PC-9 (cell line): ENCODE measurements around the gene NUDT13.

ENCODE experiments used
- EZH2 ChIP-seq: fragments of 200-600 bp; sonication (generic); IDR thresholded peaks from 2 replicates; pipeline ENCODE4 v1.8.0; 2017; ENCODE audit warnings: antibody characterized with exemption, low read depth
- TF ChIP-seq, protein P1 (sequence below): fragments of 200-600 bp; sonication (generic); conservative IDR thresholded peaks from 2 replicates; pipeline ENCODE4 v1.6.1; 2017; ENCODE audit warnings: mixed run types, antibody characterized with exemption, mild to moderate bottlenecking, moderate library complexity

DNA sequence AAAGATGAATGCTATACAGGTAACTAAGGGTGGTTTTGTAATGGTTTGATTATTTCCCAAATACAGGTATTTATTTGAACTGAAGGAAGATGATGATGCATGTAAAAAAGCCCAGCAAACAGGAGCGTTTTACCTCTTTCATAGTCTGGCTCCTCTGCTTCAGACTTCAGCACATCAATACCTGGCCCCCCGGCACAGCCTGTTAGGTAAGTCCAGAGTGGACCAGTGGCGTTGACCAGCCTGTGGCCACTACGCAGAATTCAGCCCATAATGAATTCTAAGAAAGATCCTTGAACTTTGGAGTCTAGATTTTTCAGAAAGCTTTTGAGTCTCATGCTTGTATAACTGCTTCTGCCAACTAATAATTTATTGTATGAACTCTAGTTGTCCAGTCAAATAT lies 9.7 kb downstream of the NUDT13 start:
- TF ChIP-seq, protein P1, sequence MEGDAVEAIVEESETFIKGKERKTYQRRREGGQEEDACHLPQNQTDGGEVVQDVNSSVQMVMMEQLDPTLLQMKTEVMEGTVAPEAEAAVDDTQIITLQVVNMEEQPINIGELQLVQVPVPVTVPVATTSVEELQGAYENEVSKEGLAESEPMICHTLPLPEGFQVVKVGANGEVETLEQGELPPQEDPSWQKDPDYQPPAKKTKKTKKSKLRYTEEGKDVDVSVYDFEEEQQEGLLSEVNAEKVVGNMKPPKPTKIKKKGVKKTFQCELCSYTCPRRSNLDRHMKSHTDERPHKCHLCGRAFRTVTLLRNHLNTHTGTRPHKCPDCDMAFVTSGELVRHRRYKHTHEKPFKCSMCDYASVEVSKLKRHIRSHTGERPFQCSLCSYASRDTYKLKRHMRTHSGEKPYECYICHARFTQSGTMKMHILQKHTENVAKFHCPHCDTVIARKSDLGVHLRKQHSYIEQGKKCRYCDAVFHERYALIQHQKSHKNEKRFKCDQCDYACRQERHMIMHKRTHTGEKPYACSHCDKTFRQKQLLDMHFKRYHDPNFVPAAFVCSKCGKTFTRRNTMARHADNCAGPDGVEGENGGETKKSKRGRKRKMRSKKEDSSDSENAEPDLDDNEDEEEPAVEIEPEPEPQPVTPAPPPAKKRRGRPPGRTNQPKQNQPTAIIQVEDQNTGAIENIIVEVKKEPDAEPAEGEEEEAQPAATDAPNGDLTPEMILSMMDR, result no peak
- no peak for TF ChIP-seq EZH2
